ENCODE data around the gene NFKBIA.
"Not testable (repeated sequence)": the region's sequence is repeated elsewhere in the genome, so short reads cannot be mapped to it uniquely, and the experiment has no call there.

The NFKBIA gene

DNA sequence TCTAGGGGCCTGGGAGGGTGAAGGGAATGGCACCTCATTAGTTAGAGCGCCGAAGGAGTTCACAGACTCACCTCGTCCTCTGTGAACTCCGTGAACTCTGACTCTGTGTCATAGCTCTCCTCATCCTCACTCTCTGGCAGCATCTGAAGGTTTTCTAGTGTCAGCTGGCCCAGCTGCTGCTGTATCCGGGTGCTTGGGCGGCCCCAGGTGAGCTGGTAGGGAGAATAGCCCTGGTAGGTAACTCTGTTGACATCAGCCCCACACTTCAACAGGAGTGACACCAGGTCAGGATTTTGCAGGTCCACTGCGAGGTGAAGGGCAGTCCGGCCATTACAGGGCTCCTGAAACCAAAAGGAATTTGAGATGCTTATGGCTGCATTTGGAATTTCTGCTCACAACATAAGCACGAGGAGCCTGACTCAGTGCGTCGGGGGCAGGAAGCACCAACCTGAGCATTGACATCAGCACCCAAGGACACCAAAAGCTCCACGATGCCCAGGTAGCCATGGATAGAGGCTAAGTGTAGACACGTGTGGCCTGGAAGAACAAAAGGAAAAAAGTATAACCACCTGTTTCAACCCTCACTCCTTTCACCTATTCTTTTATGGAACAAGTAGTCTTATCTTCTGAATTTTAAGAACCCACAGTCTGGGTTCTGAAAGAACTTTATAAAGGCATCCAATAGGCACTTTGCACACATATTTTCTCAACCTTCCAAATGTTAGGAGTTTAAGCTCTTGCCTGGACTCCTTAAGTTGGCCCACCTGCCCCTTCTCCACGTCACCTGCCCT, 2.0 kb downstream of the NFKBIA start:
- DNase-seq (ENCODE audit: low read depth), result no peak
- H3K4me3 ChIP-seq (ENCODE audit: low read length), result peak overlapping the region; percentile 60
- TF ChIP-seq, protein P1, sequence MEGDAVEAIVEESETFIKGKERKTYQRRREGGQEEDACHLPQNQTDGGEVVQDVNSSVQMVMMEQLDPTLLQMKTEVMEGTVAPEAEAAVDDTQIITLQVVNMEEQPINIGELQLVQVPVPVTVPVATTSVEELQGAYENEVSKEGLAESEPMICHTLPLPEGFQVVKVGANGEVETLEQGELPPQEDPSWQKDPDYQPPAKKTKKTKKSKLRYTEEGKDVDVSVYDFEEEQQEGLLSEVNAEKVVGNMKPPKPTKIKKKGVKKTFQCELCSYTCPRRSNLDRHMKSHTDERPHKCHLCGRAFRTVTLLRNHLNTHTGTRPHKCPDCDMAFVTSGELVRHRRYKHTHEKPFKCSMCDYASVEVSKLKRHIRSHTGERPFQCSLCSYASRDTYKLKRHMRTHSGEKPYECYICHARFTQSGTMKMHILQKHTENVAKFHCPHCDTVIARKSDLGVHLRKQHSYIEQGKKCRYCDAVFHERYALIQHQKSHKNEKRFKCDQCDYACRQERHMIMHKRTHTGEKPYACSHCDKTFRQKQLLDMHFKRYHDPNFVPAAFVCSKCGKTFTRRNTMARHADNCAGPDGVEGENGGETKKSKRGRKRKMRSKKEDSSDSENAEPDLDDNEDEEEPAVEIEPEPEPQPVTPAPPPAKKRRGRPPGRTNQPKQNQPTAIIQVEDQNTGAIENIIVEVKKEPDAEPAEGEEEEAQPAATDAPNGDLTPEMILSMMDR (conservative IDR thresholded peaks at IDR 0.05; ENCODE audit: low read depth, low read length), result no peak

DNA sequence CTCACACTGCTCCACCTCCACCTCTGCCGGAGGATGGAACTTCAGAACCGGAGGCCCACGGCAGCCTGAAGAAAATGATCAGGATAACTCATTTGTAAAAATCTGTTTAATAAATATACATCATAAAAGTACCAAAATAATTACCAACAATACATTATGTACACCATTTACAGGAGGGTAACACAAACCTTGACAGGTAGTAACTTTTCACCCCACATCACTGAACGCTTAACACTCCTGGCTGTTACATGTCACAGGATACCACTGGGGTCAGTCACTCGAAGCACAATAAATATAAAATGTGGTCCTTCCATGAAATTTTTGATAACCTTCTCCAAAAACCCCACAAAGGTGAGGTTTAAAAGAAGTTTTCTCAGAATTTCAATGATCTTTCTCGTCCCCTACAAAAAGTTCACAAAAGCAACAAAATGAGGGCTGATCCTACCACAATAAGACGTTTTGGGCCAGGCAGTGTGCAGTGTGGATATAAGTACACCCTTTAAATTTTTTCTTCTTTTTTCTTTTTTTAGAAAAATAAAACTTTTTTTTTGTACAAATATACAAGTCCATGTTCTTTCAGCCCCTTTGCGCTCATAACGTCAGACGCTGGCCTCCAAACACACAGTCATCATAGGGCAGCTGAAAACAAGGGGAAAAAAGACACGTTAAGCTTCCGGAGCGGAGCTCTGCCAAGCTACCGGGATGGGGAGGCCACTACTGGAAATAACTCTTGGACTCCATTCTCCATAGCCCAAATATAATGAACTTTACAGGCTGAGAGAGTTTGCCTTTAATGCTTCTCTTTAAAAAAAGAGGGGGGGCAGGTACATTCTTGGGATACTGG, 2.9 kb downstream of the NFKBIA start:
- DNase-seq (ENCODE audit: low read depth), result no peak
- TF ChIP-seq, protein P1 (conservative IDR thresholded peaks at IDR 0.05; ENCODE audit: low read depth, low read length), result no peak
- no peak overlapping the region for H3K4me3 ChIP-seq (ENCODE audit: low read length)

DNA sequence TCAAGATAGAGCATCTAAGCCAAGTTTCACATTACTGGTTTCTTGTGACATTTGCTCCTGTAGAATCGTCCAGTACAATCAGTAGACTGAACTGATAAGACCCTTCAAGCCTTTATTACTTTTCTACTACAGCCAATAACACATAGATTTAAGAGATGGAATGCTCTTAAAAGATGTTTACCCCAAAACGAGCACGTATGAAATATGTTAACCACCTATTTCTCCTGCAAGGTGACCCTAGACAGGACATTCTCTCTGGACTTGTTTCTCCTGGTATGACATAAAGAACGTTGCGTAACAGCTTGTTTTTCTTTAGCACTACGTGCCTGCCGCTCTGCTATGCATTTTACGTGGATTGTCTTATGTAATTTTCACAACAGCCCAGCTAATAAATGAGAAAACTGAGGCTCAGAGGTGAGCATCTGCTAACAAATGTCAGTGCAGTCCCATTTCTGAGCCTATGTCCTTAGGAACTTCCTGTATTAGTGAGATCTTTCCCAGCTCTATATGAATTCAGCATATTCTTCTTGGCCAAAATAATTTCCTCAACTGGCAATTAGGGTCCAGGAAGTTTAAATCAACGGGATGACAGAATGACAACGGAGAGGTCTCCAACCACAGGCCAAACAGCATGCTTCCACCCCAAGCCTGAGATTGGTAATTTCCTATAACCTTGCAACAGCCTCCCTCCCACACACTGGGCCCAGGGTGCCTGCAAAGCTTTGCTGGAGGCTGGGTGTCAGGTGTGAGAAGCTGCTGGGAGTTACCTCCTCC, 3.7 kb downstream of the NFKBIA start:
- no peak for DNase-seq (ENCODE audit: low read depth)
- H3K4me3 ChIP-seq (ENCODE audit: low read length), result no peak overlapping the region

DNA sequence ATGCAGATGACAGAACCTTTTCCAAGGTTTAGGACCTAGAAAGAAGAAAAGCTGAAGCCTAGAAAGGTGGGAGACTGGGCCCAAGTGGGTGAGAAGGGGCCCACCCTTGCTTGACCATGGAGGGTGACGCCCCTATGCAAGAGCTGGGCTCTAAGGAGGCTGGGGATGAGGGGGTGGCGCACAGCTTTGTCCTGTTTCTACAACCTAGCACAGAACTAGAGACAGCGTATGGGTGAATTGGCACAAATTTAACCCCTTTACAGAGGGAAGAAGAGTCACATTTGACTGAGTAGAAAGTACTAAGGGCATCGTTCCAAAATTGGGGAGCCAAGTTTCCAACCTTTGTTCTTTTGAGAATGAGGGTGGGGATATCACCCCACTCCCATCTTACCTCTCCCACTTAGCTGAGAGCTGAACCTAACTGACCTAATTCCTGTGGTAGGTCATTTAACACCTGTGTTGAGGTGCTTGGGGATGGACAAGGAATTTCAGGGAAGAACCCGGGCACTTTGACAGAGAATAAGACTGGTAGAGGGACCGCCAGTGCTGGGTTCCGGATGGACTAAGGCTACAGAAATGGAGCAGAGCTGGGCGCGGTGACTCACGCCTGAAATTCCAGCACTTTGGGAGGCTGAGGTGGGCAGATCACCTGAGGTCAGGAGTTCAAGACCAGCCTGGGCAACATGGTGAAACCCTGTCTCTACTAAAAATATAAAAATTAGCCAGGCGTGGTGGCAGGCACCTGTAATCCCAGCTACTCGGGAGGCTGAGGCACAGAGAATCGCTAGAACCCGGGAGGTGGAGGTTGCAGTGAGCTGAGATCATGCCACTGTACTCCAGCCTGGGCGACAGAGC, 5.2 kb downstream of the NFKBIA start:
- H3K4me3 ChIP-seq (ENCODE audit: low read length), result no peak overlapping the region
- DNase-seq (ENCODE audit: low read depth), result no peak
- TF ChIP-seq, protein P1 (conservative IDR thresholded peaks at IDR 0.05; ENCODE audit: low read depth, low read length), result no peak

More for the DNA sequence above, 3.7 kb downstream of the NFKBIA start:
- TF ChIP-seq, protein P1 (conservative IDR thresholded peaks at IDR 0.05; ENCODE audit: low read depth, low read length), result no peak

DNA sequence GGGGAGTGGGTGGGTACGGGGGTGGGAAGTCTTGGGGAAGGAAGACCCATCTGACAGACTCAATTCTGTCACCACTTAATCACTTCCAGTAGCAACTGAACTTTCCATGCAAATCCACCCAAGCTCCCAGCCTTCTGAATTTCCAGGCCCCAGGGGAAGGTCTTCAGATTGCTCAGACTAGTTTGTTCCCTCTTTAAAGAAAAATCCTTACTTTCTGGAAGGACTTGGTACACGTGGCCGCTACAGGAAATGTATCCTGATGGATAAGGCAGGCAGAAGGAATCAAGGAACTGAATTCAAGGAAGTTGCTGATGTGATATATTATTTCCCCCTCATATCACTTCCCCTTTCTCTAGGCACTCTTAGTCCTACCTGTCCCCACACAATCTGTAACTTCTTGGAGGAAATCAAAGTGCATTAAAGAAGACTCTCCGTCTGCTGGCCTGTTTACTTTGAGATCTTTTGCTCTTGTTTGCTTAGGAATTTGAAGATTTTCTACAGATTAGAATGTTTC, 6.4 kb downstream of the NFKBIA start:
- no peak overlapping the region for H3K4me3 ChIP-seq (ENCODE audit: low read length)
- DNase-seq (ENCODE audit: low read depth), result no peak

DNA sequence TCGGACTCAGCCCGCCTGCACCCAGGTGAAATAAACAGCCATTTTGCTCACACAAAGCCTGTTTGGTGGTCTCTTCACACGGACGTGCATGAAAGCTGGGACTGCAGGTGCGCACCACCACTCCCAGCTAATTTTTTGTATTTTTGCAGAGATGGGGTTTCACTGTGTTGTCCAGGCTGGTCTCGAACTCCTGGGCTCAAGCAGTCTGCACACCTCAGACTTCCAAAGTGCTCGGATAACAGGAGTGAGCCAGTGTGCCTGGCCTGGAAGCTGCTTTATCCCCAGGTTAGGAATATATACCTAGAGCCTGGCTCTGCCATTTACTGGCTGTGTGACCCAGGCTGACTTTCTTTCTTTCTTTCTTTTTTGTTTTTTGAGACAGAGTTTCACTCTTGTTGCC, 7.9 kb downstream of the NFKBIA start:
- not testable (repeated sequence) for H3K4me3 ChIP-seq (ENCODE audit: low read length); DNase-seq (ENCODE audit: low read depth)

More for the DNA sequence above, 6.4 kb downstream of the NFKBIA start:
- TF ChIP-seq, protein P1 (conservative IDR thresholded peaks at IDR 0.05; ENCODE audit: low read depth, low read length), result no peak
